Astrocyte (in vitro differentiated cells and primary cell): Measurements from ENCODE around the gene NDUFV1. TPM values are rescaled to one million over a fixed set of nuclear protein-coding genes. Genes with fewer than 3 reads are reported as not detected.
"Not testable (repeated sequence)": the region's sequence is repeated elsewhere in the genome, so short reads cannot be mapped to it uniquely, and the experiment has no call there.

Experiments
- DNase-seq: peaks from one replicate; pipeline ENCODE4 v3.0.0-alpha.2; 2010; ENCODE audit warnings: low read depth
- FAIRE-seq: peaks from 2 replicates; lab custom pipeline; 2011; peaks lifted over from hg19 to GRCh38; lab: Jason Lieb, UNC
- H2AFZ ChIP-seq: 2 replicates; pipeline ENCODE4 v1.6.0; 2012; ENCODE audit warnings: low read depth, low read length, inconsistent platforms
- H3K27ac ChIP-seq: 2 replicates; pipeline ENCODE4 v1.5.1; 2011; ENCODE audit warnings: low read depth, low read length, inconsistent platforms
- H3K27me3 ChIP-seq: 2 replicates; pipeline ENCODE4 v1.6.0; 2011; ENCODE audit warnings: low read length, inconsistent platforms; ENCODE audit not compliant: insufficient read depth
- H3K36me3 ChIP-seq: 2 replicates; pipeline ENCODE4 v1.5.1; 2011; ENCODE audit warnings: low read length, inconsistent platforms; ENCODE audit not compliant: insufficient read depth
- H3K4me1 ChIP-seq: 2 replicates; pipeline ENCODE4 v1.5.1; 2011; ENCODE audit warnings: low read length, inconsistent platforms; ENCODE audit not compliant: insufficient read depth
- H3K4me2 ChIP-seq: 2 replicates; pipeline ENCODE4 v1.6.0; 2012; ENCODE audit warnings: low read length, inconsistent platforms
- H3K4me3 ChIP-seq: 2 replicates; pipeline ENCODE4 v1.5.1; 2011; ENCODE audit warnings: low read depth, mild to moderate bottlenecking, low read length, inconsistent platforms; ENCODE audit not compliant: insufficient read depth
- H3K79me2 ChIP-seq: 2 replicates; pipeline ENCODE4 v1.6.0; 2012; ENCODE audit warnings: mild to moderate bottlenecking, low read length, inconsistent platforms; ENCODE audit not compliant: insufficient read depth
- H3K9ac ChIP-seq: 2 replicates; pipeline ENCODE4 v1.6.0; 2012; ENCODE audit warnings: mild to moderate bottlenecking, low read length, inconsistent platforms
- H3K9me3 ChIP-seq: 2 replicates; pipeline ENCODE4 v1.5.1; 2012; ENCODE audit warnings: low read depth, mild to moderate bottlenecking, low read length, inconsistent platforms; ENCODE audit not compliant: insufficient read depth
- H4K20me1 ChIP-seq: 2 replicates; pipeline ENCODE4 v1.6.0; 2012; ENCODE audit warnings: low read length, inconsistent platforms; ENCODE audit not compliant: insufficient read depth
- H3K27ac Mint-ChIP-seq: one replicate; pipeline ENCODE4 v1.8.0; 2021; ENCODE audit warnings: mild to moderate bottlenecking, mixed read lengths; ENCODE audit not compliant: unreplicated experiment
- H3K27me3 Mint-ChIP-seq: one replicate; pipeline ENCODE4 v1.8.0; 2021; ENCODE audit warnings: low read depth, mixed read lengths; ENCODE audit not compliant: unreplicated experiment
- H3K36me3 Mint-ChIP-seq: one replicate; pipeline ENCODE4 v1.8.0; 2021; ENCODE audit warnings: low read depth, mixed read lengths; ENCODE audit not compliant: unreplicated experiment
- H3K4me1 Mint-ChIP-seq: one replicate; pipeline ENCODE4 v1.8.0; 2021; ENCODE audit warnings: low read depth, mixed read lengths; ENCODE audit not compliant: unreplicated experiment
- H3K4me3 Mint-ChIP-seq: one replicate; pipeline ENCODE4 v1.8.0; 2021; ENCODE audit warnings: mild to moderate bottlenecking, moderate library complexity, mixed read lengths; ENCODE audit not compliant: unreplicated experiment
- H3K9me3 Mint-ChIP-seq: one replicate; pipeline ENCODE4 v1.8.0; 2021; ENCODE audit warnings: mild to moderate bottlenecking, mixed read lengths; ENCODE audit not compliant: unreplicated experiment
- EZH2 ChIP-seq: IDR thresholded peaks from 2 replicates; pipeline ENCODE4 v1.6.1; 2012; ENCODE audit warnings: mild to moderate bottlenecking, low read length, inconsistent platforms; ENCODE audit not compliant: insufficient read depth
- total RNA-seq: library from RNA; stranded (reverse); gene quantifications from 2 replicates; pipeline ENCODE4 v1.2.1, GENCODE V29; 2021
- TF ChIP-seq, protein P1 (sequence below): IDR thresholded peaks from 2 replicates; pipeline ENCODE4 v1.5.1; 2011; ENCODE audit warnings: low read depth, mild to moderate bottlenecking, inconsistent platforms, low read length, moderate library complexity; ENCODE audit not compliant: insufficient read depth

The NDUFV1 gene
- total RNA-seq, 1 donor from 2014 or later = 117 TPM

DNA sequence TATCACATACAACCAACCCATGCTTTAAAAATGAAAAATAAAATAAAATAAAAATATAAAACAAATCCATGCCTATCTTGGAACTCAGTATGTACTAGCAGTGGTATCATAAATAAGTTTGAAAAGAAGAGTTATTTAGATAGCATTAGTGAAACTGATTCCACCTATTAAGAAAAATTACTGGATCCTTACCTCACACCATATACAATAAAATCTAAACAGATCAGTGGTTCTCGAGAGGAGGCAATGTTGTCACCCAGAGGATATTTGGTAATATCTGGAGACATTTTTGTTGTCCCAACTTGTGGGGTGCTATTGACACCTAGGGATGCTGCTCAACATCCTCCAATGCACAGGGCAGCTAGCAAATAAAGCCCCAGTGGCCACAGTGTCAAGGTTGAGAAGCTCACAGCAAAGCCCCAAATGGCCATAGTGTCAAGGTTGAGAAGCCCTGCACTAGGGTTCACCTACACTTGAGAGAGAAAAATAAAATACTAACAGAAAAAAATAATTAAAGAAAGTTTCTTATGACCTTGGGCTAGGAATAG lies 9.9 kb upstream of the NDUFV1 start:
- no peak overlapping the region for H3K27ac ChIP-seq
- Mint-ChIP-seq H3K27ac (no peak overlapping the region), H3K36me3 (no peaks in the 10 kb centered on the region)

DNA sequence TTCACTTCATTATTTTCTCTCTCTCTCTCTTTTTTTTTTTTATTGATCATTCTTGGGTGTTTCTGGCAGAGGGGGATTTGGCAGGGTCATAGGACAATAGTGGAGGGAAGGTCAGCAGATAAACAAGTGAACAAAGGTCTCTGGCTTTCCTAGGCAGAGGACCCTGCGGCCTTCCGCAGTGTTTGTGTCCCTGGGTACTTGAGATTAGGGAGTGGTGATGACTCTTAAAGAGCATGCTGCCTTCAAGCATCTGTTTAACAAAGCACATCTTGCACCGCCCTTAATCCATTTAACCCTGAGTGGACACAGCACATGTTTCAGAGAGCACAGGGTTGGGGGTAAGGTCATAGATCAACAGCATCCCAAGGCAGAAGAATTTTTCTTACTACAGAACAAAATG lies 9.3 kb upstream of the NDUFV1 start:
- not testable (repeated sequence) for H4K20me1 ChIP-seq, FAIRE-seq, H3K27me3 Mint-ChIP-seq

More for the DNA sequence above, 9.9 kb upstream of the NDUFV1 start:
- Mint-ChIP-seq H3K4me3 (no peak overlapping the region), H3K4me1 (no peaks in the 10 kb centered on the region), H3K9me3 (no peaks in the 10 kb centered on the region), H3K27me3 (peaks cover 2% of the 10 kb centered on the region)
- H3K36me3 ChIP-seq = no peaks in the 10 kb centered on the region
- H3K9ac ChIP-seq = no peak overlapping the region
- no peak overlapping the region for H3K4me3 ChIP-seq
- no peak for FAIRE-seq
- DNase-seq = no peak
- H2AFZ ChIP-seq = no peak overlapping the region
- H3K4me2 ChIP-seq = no peak overlapping the region
- no peaks in the 10 kb centered on the region for H3K79me2 ChIP-seq
- no peaks in the 10 kb centered on the region for H4K20me1 ChIP-seq
- TF ChIP-seq, protein P1, sequence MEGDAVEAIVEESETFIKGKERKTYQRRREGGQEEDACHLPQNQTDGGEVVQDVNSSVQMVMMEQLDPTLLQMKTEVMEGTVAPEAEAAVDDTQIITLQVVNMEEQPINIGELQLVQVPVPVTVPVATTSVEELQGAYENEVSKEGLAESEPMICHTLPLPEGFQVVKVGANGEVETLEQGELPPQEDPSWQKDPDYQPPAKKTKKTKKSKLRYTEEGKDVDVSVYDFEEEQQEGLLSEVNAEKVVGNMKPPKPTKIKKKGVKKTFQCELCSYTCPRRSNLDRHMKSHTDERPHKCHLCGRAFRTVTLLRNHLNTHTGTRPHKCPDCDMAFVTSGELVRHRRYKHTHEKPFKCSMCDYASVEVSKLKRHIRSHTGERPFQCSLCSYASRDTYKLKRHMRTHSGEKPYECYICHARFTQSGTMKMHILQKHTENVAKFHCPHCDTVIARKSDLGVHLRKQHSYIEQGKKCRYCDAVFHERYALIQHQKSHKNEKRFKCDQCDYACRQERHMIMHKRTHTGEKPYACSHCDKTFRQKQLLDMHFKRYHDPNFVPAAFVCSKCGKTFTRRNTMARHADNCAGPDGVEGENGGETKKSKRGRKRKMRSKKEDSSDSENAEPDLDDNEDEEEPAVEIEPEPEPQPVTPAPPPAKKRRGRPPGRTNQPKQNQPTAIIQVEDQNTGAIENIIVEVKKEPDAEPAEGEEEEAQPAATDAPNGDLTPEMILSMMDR = no peak
- TF ChIP-seq EZH2 = no peak
- H3K9me3 ChIP-seq = no peaks in the 10 kb centered on the region
- H3K4me1 ChIP-seq = no peaks in the 10 kb centered on the region
- H3K27me3 ChIP-seq = peaks cover 5% of the 10 kb centered on the region

DNA sequence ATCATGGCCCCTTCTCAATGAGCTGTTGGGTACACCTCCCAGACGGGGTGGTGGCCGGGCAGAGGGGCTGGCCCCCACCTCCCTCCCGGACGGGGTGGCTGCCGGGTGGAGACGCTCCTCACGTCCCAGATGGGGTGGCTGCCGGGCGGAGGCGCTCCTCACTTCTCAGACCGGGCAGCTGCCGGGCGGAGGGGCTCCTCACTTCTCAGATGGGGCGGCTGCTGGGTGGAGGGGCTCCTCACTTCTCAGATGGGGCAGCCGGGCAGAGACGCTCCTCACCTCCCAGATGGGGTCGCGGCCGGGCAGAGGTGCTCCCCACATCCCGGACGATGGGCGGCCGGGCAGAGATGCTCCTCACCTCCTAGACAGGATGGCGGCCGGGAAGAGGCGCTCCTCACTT lies 8.8 kb upstream of the NDUFV1 start:
- H3K79me2 ChIP-seq, H3K9me3 ChIP-seq, H4K20me1 ChIP-seq: not testable (repeated sequence)

More for the DNA sequence above, 9.3 kb upstream of the NDUFV1 start:
- H3K9me3 Mint-ChIP-seq, H3K9me3 ChIP-seq, H3K36me3 Mint-ChIP-seq, H3K4me3 Mint-ChIP-seq, H3K79me2 ChIP-seq, H3K9ac ChIP-seq, H3K27ac ChIP-seq, H3K4me3 ChIP-seq, H2AFZ ChIP-seq, H3K4me2 ChIP-seq, H3K4me1 Mint-ChIP-seq, H3K27me3 ChIP-seq, H3K4me1 ChIP-seq, H3K36me3 ChIP-seq, DNase-seq, H3K27ac Mint-ChIP-seq: not testable (repeated sequence)

More for the DNA sequence above, 8.8 kb upstream of the NDUFV1 start:
- not testable (repeated sequence) for H3K4me2 ChIP-seq, H3K36me3 Mint-ChIP-seq, H3K36me3 ChIP-seq, H3K4me1 Mint-ChIP-seq, H3K27me3 ChIP-seq, FAIRE-seq, H3K27ac Mint-ChIP-seq, H3K4me1 ChIP-seq, H3K9ac ChIP-seq, H3K27me3 Mint-ChIP-seq, DNase-seq, H3K4me3 ChIP-seq, H3K4me3 Mint-ChIP-seq, H2AFZ ChIP-seq, H3K27ac ChIP-seq, H3K9me3 Mint-ChIP-seq
